AG04450 (cell line): Measurements from ENCODE around the gene CACNA1D. TPM values are rescaled to one million over a fixed set of nuclear protein-coding genes. Genes with fewer than 3 reads are reported as not detected.

ENCODE experiments used
- CTCF ChIA-PET: fragments of 300-600, 350-600 bp; formaldehyde crosslinking; extraction: SDS; loops from one replicate; lab custom pipeline; 2022; ENCODE audit warnings: antibody characterized with exemption, inconsistent platforms; lab: Charles Lee
- POLR2A ChIA-PET: fragments of 350-600 bp; formaldehyde crosslinking; extraction: SDS; loops from one replicate; lab custom pipeline; 2021; ENCODE audit warnings: antibody characterized with exemption, inconsistent platforms; lab: Yijun Ruan, JAX
- DNase-seq: peaks from one replicate; pipeline ENCODE4 v3.0.0-alpha.2; 2011; ENCODE audit warnings: low read depth, low spot score
- H3K27ac ChIP-seq: one replicate; pipeline ENCODE4 v1.5.1; 2012; ENCODE audit warnings: low read depth, low read length, control low read depth
- H3K27me3 ChIP-seq: one replicate; pipeline ENCODE4 v1.6.0; 2012; ENCODE audit warnings: low read length; ENCODE audit not compliant: control insufficient read depth, insufficient read depth
- H3K4me3 ChIP-seq: 2 replicates; pipeline ENCODE4 v1.5.1; 2011; ENCODE audit warnings: mild to moderate bottlenecking, low read depth, low read length, control low read depth
- H3K9me3 ChIP-seq: 2 replicates; pipeline ENCODE4 v1.5.1; 2012; ENCODE audit warnings: low read length; ENCODE audit not compliant: control insufficient read depth, insufficient read depth
- CTCF ChIP-seq: IDR thresholded peaks from 2 replicates; pipeline ENCODE4 v1.5.1; 2011; ENCODE audit warnings: low read depth, low read length, control low read depth, inconsistent platforms
- polyA plus RNA-seq: library from polyadenylated mRNA; depleted of rRNA; stranded (reverse); fragments of >200 nt; gene quantifications from 2 replicates; pipeline ENCODE4 v1.2.3, GENCODE V29; 2011

Gene CACNA1D
- polyA plus RNA-seq, 1 experiment, result 0.07 TPM

GRCh38 chr3:53702776-53703530 lies 208.5 kb downstream of the CACNA1D start:
- no peak overlapping the region for H3K27ac ChIP-seq
- POLR2A ChIA-PET, result no interaction called here
- H3K27me3 ChIP-seq, result peaks cover 5% of the 10 kb centered on the region
- CTCF ChIA-PET, result no interaction called here
- no peak for TF ChIP-seq CTCF
- no peaks in the 10 kb centered on the region for H3K9me3 ChIP-seq
- H3K4me3 ChIP-seq, result no peak overlapping the region
- no peak for DNase-seq

GRCh38 chr3:53703630-53704362 lies 209.4 kb downstream of the CACNA1D start:
- no peaks in the 10 kb centered on the region for H3K9me3 ChIP-seq
- H3K27me3 ChIP-seq, result peaks cover 6% of the 10 kb centered on the region
- no peak for DNase-seq
- ChIA-PET POLR2A (no interaction called here), CTCF (no interaction called here)
- H3K4me3 ChIP-seq, result no peak overlapping the region
- H3K27ac ChIP-seq, result no peak overlapping the region
- TF ChIP-seq CTCF, result no peak

- H3K9me3 ChIP-seq, result no peaks in the 10 kb centered on the region
- DNase-seq, result no peak
- no peak overlapping the region for H3K27ac ChIP-seq
- ChIA-PET CTCF (no interaction called here), POLR2A (no interaction called here)
- TF ChIP-seq CTCF, result no peak
- peaks cover 9% of the 10 kb centered on the region for H3K27me3 ChIP-seq
- H3K4me3 ChIP-seq, result no peak overlapping the region
These were observed 209.9 kb downstream of the CACNA1D start for GRCh38 chr3:53704363-53704725.

- H3K9me3 ChIP-seq, result no peaks in the 10 kb centered on the region
- POLR2A ChIA-PET, result no interaction called here
- DNase-seq, result no peak
- no peak overlapping the region for H3K27ac ChIP-seq
- CTCF ChIA-PET, result no interaction called here
- H3K27me3 ChIP-seq, result peaks cover 12% of the 10 kb centered on the region
- TF ChIP-seq CTCF, result no peak
- H3K4me3 ChIP-seq, result no peak overlapping the region
These were observed 210.8 kb downstream of the CACNA1D start for GRCh38 chr3:53705024-53705745.
